ENCODE measurements around the gene TCTN3.

DNA sequence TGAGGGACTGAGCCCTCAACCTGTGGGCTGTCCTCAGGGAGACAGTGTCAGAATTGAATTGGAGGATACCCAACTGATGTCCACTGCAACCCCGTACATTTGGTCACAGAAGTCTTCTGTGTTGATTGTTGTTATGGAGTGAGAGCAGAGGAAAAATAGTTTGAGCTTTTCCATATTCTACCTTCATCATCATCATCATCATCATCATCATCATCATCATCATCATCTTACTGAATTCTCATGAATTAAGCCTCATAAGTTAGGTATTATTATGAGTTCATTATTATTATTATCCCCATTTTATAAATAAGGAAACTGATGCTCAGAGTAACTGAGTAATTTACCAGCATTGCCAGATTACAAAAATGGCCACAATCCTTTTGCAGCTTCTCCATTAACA, 45.6 kb downstream of the TCTN3 start:
- TF ChIP-seq, protein P1, sequence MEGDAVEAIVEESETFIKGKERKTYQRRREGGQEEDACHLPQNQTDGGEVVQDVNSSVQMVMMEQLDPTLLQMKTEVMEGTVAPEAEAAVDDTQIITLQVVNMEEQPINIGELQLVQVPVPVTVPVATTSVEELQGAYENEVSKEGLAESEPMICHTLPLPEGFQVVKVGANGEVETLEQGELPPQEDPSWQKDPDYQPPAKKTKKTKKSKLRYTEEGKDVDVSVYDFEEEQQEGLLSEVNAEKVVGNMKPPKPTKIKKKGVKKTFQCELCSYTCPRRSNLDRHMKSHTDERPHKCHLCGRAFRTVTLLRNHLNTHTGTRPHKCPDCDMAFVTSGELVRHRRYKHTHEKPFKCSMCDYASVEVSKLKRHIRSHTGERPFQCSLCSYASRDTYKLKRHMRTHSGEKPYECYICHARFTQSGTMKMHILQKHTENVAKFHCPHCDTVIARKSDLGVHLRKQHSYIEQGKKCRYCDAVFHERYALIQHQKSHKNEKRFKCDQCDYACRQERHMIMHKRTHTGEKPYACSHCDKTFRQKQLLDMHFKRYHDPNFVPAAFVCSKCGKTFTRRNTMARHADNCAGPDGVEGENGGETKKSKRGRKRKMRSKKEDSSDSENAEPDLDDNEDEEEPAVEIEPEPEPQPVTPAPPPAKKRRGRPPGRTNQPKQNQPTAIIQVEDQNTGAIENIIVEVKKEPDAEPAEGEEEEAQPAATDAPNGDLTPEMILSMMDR (IDR thresholded peaks at IDR 0.05; ENCODE audit: poor library complexity), result no peak
- TF ChIP-seq EZH2 (IDR thresholded peaks at IDR 0.05; ENCODE audit: borderline replicate concordance), result no peak
- TF ChIP-seq EZH2phosphoT487 (IDR thresholded peaks at IDR 0.05; ENCODE audit: low read depth, severe bottlenecking, unreplicated experiment), result no peak
